Nephron (organoid): ENCODE measurements around the gene LPP.

Experiments
- H3K27ac Mint-ChIP-seq, 3 experiments: 2 replicates each; pipeline ENCODE4 v1.8.0; 2020; ENCODE audit warnings: mixed read lengths in 3 of 3, mild to moderate bottlenecking in 2 of 3, moderate library complexity in 1 of 3
- H3K27me3 Mint-ChIP-seq: 2 replicates; pipeline ENCODE4 v1.8.0; 2021; ENCODE audit warnings: low read depth, mild to moderate bottlenecking, moderate library complexity, mixed read lengths
- H3K36me3 Mint-ChIP-seq: 2 replicates; pipeline ENCODE4 v1.8.0; 2020; ENCODE audit warnings: low read depth, mixed read lengths
- H3K4me1 Mint-ChIP-seq: 2 replicates; pipeline ENCODE4 v1.8.0; 2020; ENCODE audit warnings: mixed read lengths
- H3K4me3 Mint-ChIP-seq, 3 experiments: 2 replicates each; pipeline ENCODE4 v1.8.0; 2020; ENCODE audit warnings: mild to moderate bottlenecking in 3 of 3, mixed read lengths in 3 of 3, moderate library complexity in 2 of 3
- H3K9me3 Mint-ChIP-seq: 2 replicates; pipeline ENCODE4 v1.8.0; 2020; ENCODE audit warnings: mixed read lengths
- CTCF ChIP-seq, 3 experiments: fragments of 200-600 bp; sonication (generic); IDR thresholded peaks; one replicate each; pipeline ENCODE4 v1.5.0; 2021; ENCODE audit warnings: antibody characterized with exemption in 3 of 3; ENCODE audit not compliant: unreplicated experiment in 3 of 3

Gene LPP

GRCh38 chr3:188832146-188832545 lies 678.2 kb downstream of the LPP start:
- TF ChIP-seq CTCF (IDR thresholded peaks at IDR 0.05; ENCODE audit: unreplicated experiment in 3 of 3) = no peak
- no peak overlapping the region for H3K27ac Mint-ChIP-seq
- no peak overlapping the region for H3K4me3 Mint-ChIP-seq
- peaks cover 24% of the 10 kb centered on the region for H3K4me1 Mint-ChIP-seq
- no peaks in the 10 kb centered on the region for H3K27me3 Mint-ChIP-seq
- H3K36me3 Mint-ChIP-seq = no peaks in the 10 kb centered on the region
- H3K9me3 Mint-ChIP-seq = no peaks in the 10 kb centered on the region

GRCh38 chr3:188832961-188833721 lies 679.2 kb downstream of the LPP start:
- Mint-ChIP-seq H3K36me3 (no peaks in the 10 kb centered on the region), H3K9me3 (no peaks in the 10 kb centered on the region), H3K27me3 (no peaks in the 10 kb centered on the region), H3K27ac (no peak overlapping the region), H3K4me1 (peaks cover 15% of the 10 kb centered on the region), H3K4me3 (no peak overlapping the region)
- no peak for TF ChIP-seq CTCF (IDR thresholded peaks at IDR 0.05; ENCODE audit: unreplicated experiment in 3 of 3)

GRCh38 chr3:188834349-188834748 lies 680.4 kb downstream of the LPP start:
- H3K27me3 Mint-ChIP-seq = no peaks in the 10 kb centered on the region
- no peaks in the 10 kb centered on the region for H3K9me3 Mint-ChIP-seq
- peaks cover 8% of the 10 kb centered on the region for H3K4me1 Mint-ChIP-seq
- H3K27ac Mint-ChIP-seq = no peak overlapping the region
- no peak for TF ChIP-seq CTCF (IDR thresholded peaks at IDR 0.05; ENCODE audit: unreplicated experiment in 3 of 3)
- H3K36me3 Mint-ChIP-seq = peaks cover 3% of the 10 kb centered on the region
- no peak overlapping the region for H3K4me3 Mint-ChIP-seq

GRCh38 chr3:188839187-188839695 lies 685.3 kb downstream of the LPP start:
- no peak for TF ChIP-seq CTCF (IDR thresholded peaks at IDR 0.05; ENCODE audit: unreplicated experiment in 3 of 3)
- H3K27ac Mint-ChIP-seq = no peak overlapping the region
- no peaks in the 10 kb centered on the region for H3K27me3 Mint-ChIP-seq
- no peaks in the 10 kb centered on the region for H3K9me3 Mint-ChIP-seq
- peaks cover 6% of the 10 kb centered on the region for H3K36me3 Mint-ChIP-seq
- no peak overlapping the region for H3K4me3 Mint-ChIP-seq
- peaks cover 10% of the 10 kb centered on the region for H3K4me1 Mint-ChIP-seq

- Mint-ChIP-seq H3K27me3 (no peaks in the 10 kb centered on the region), H3K4me3 (no peak overlapping the region), H3K36me3 (peaks cover 6% of the 10 kb centered on the region), H3K9me3 (no peaks in the 10 kb centered on the region), H3K4me1 (peaks cover 13% of the 10 kb centered on the region), H3K27ac (no peak overlapping the region)
- no peak for TF ChIP-seq CTCF (IDR thresholded peaks at IDR 0.05; ENCODE audit: unreplicated experiment in 3 of 3)
Observed at GRCh38 chr3:188840290-188840689, 686.3 kb downstream of the LPP start.

- H3K27ac Mint-ChIP-seq = no peak overlapping the region
- H3K9me3 Mint-ChIP-seq = no peaks in the 10 kb centered on the region
- no peak overlapping the region for H3K4me3 Mint-ChIP-seq
- no peaks in the 10 kb centered on the region for H3K27me3 Mint-ChIP-seq
- peaks cover 7% of the 10 kb centered on the region for H3K4me1 Mint-ChIP-seq
- peaks cover 6% of the 10 kb centered on the region for H3K36me3 Mint-ChIP-seq
- no peak for TF ChIP-seq CTCF (IDR thresholded peaks at IDR 0.05; ENCODE audit: unreplicated experiment in 3 of 3)
Observed at GRCh38 chr3:188841906-188842305, 687.9 kb downstream of the LPP start.
